ENCODE data around the gene CYP2C18. TPM values are rescaled to one million over a fixed set of nuclear protein-coding genes. Genes with fewer than 3 reads are reported as not detected.
"Not testable (repeated sequence)": the region's sequence is repeated elsewhere in the genome, so short reads cannot be mapped to it uniquely, and the experiment has no call there.

Gene CYP2C18
- total RNA-seq, 4 donors from 2014 or later: not detected

GRCh38 chr10:94747137-94747536, 63.6 kb downstream of the CYP2C18 start:
- H3K4me3 ChIP-seq: no peak overlapping the region
- no peaks in the 10 kb centered on the region for H3K36me3 ChIP-seq
- no peak for DNase-seq
- H3K9me3 ChIP-seq: no peaks in the 10 kb centered on the region
- H3K4me1 ChIP-seq: no peaks in the 10 kb centered on the region
- intact Hi-C loops (cut with DNase I; ENCODE audit: low total_unique reads): no loop called here
- H3K27ac ChIP-seq: no peak overlapping the region
- no peaks in the 10 kb centered on the region for H3K27me3 ChIP-seq
- TF ChIP-seq POLR2A (IDR thresholded peaks at IDR 0.05): no peak
- TF ChIP-seq, protein P1, sequence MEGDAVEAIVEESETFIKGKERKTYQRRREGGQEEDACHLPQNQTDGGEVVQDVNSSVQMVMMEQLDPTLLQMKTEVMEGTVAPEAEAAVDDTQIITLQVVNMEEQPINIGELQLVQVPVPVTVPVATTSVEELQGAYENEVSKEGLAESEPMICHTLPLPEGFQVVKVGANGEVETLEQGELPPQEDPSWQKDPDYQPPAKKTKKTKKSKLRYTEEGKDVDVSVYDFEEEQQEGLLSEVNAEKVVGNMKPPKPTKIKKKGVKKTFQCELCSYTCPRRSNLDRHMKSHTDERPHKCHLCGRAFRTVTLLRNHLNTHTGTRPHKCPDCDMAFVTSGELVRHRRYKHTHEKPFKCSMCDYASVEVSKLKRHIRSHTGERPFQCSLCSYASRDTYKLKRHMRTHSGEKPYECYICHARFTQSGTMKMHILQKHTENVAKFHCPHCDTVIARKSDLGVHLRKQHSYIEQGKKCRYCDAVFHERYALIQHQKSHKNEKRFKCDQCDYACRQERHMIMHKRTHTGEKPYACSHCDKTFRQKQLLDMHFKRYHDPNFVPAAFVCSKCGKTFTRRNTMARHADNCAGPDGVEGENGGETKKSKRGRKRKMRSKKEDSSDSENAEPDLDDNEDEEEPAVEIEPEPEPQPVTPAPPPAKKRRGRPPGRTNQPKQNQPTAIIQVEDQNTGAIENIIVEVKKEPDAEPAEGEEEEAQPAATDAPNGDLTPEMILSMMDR (IDR thresholded peaks at IDR 0.05): no peak

GRCh38 chr10:94747838-94748237, 64.3 kb downstream of the CYP2C18 start:
- Histone ChIP-seq H3K4me1 (no peaks in the 10 kb centered on the region), H3K9me3 (no peaks in the 10 kb centered on the region), H3K4me3 (no peak overlapping the region), H3K27me3 (no peaks in the 10 kb centered on the region), H3K27ac (no peak overlapping the region), H3K36me3 (no peaks in the 10 kb centered on the region)
- no peak for DNase-seq
- TF ChIP-seq POLR2A (IDR thresholded peaks at IDR 0.05): no peak
- TF ChIP-seq, protein P1 (IDR thresholded peaks at IDR 0.05): no peak
- intact Hi-C loops (cut with DNase I; ENCODE audit: low total_unique reads): no loop called here

DNA sequence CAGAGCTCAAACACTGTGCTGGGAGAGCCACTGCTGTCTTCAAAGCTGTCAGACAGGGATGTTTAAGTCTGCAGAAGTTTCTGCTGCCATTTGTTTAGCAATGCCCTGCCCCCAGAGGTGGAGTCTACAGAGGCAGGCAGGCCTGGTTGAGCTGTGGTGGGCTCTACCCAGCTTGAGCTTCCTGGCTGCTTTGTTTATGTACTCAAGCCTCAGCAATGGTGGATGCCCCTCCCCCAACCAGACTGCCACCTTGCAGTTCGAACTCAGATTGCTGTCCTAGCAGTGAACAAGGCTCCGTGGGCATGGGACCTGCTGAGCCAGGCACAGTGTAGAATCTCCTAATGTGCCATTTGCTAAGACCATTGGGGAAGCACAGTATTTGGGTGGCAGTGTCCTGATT, 74.4 kb downstream of the CYP2C18 start:
- TF ChIP-seq POLR2A (IDR thresholded peaks at IDR 0.05): no peak
- TF ChIP-seq, protein P1 (IDR thresholded peaks at IDR 0.05): no peak
- no peaks in the 10 kb centered on the region for H3K36me3 ChIP-seq
- no peaks in the 10 kb centered on the region for H3K4me1 ChIP-seq
- intact Hi-C loops (cut with DNase I; ENCODE audit: low total_unique reads): no loop called here
- no peaks in the 10 kb centered on the region for H3K27me3 ChIP-seq
- no peaks in the 10 kb centered on the region for H3K9me3 ChIP-seq
- no peak overlapping the region for H3K27ac ChIP-seq
- no peak overlapping the region for H3K4me3 ChIP-seq
- no peak for DNase-seq

GRCh38 chr10:94760586-94761178, 77.2 kb downstream of the CYP2C18 start:
- intact Hi-C loops (cut with DNase I; ENCODE audit: low total_unique reads): no loop called here
- Histone ChIP-seq H3K4me3 (no peak overlapping the region), H3K27me3 (no peaks in the 10 kb centered on the region), H3K36me3 (no peaks in the 10 kb centered on the region), H3K4me1 (no peaks in the 10 kb centered on the region), H3K27ac (no peak overlapping the region), H3K9me3 (no peaks in the 10 kb centered on the region)
- no peak for DNase-seq
- TF ChIP-seq, protein P1 (IDR thresholded peaks at IDR 0.05): no peak
- no peak for TF ChIP-seq POLR2A (IDR thresholded peaks at IDR 0.05)

DNA sequence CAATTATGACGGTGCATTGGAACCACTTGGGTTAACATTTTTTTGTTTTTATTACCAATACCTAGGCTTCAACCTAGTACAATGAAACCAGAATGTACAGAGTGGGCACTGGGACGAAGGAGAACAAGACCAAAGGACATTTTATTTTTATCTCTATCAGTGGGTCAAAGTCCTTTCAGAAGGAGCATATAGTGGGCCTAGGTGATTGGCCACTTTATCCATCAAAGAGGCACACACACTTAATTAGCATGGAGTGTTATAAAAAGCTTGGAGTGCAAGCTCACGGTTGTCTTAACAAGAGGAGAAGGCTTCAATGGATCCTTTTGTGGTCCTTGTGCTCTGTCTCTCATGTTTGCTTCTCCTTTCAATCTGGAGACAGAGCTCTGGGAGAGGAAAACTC, 78.9 kb downstream of the CYP2C18 start, which contains the start of gene CYP2C19:
CYP2C19 (plus strand) TSS at position 289 of the 400 bp plus-strand sequence; CDS start at position 314, 25 bp downstream.
- intact Hi-C loops (cut with DNase I; ENCODE audit: low total_unique reads): no loop called here
- Histone ChIP-seq H3K4me3 (no peak within 1 kb of the TSS), H3K9me3 (no peaks in the 10 kb centered on the region), H3K27me3 (no peaks in the 10 kb centered on the region), H3K4me1 (no peaks in the 10 kb centered on the region), H3K36me3 (no peaks in the 10 kb centered on the region), H3K27ac (no peak within 1 kb of the TSS)
- no peak for DNase-seq
- TF ChIP-seq POLR2A (IDR thresholded peaks at IDR 0.05): no peak
- TF ChIP-seq, protein P1 (IDR thresholded peaks at IDR 0.05): no peak

DNA sequence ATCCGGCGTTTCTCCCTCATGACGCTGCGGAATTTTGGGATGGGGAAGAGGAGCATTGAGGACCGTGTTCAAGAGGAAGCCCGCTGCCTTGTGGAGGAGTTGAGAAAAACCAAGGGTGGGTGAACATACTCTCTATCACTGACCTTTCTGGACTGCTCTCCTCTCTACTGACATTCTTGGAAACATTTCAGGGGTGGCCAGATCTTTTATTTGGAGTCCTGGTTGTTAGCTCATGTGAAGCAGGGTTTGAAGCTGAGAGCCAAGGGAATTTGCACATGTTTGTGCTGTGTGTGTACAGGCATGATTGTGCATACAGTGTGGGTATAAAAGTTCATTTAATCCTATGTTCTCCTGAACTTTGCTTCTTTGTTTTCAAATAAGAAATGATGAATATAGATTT, 91.9 kb downstream of the CYP2C18 start:
- H3K4me1 ChIP-seq; H3K36me3 ChIP-seq; intact Hi-C loops (cut with DNase I; ENCODE audit: low total_unique reads); H3K9me3 ChIP-seq; DNase-seq; H3K4me3 ChIP-seq; H3K27ac ChIP-seq; H3K27me3 ChIP-seq: not testable (repeated sequence)
